Inferior parietal cortex (tissue), 1 donor: ENCODE results near the gene COL6A3.

Experiments
- DNase-seq: peaks from one replicate; pipeline ENCODE4 v3.0.0-alpha.2; 2016; ENCODE audit errors: extremely low spot score

The COL6A3 gene

DNA sequence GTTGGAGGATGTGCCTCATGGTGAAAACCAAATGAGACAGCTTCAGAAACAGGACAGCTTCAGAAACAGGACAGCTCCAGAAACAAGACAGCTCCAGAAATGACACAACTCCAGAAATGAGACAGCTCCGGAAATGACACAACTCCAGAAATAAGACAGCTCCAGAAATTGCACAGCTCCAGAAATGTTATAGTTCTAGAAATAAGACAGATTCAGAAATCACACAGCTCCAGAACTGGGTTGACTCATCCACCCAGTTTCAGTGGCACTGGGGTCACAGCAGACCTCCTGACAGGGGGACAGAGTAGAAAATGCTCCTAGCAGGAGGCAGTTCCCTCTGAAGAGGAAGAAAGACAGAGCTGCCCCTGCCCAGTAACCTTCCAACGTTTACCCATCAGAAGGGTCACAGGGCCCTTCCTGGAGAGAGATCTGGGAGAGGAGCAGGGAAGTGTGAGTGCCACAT lies 26.9 kb upstream of the COL6A3 start:
- no peak for DNase-seq

DNA sequence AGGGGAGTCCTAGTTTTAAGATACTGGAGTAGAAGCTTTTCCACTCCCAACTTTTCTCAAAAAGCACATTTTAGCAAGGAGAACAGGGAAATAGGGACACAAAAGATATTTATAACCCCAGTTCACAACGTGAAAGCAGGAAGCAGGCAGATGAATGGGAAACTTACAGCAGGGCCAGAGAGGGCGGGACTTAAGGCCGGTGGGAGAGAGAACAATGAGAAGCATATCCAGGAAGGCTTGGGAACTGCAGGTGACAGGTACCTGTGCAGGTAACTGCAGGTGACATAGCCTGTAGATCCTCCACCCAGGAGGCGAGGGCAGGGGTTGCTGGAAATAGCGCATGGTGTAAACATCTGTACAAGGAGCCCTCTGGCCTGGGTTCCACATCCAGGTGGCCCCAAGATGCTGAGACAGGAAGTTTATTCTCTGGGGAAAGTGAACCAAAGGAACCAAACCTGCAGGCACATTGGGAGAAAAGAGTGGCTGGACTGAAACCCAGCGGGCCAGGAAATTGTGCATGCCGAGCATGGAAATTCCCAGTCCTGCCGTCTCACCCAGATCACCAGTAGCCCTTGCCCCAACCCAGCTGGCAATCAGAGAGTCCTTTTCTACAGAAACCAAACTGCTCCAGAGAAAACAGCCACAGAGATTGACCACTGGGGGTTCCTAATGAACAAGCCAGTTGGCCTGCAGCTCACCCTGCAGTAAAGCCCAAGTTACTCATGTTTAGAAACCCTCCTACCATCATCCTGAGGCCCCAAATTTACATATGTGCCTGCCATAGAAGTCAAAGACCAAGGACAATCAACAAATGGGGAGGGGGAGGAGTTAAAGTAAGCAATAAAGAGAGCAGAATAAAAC lies 24.3 kb upstream of the COL6A3 start:
- DNase-seq: no peak

- DNase-seq: no peak
Observed at GRCh38 chr2:237437566-237437965, 23.6 kb upstream of the COL6A3 start.

DNA sequence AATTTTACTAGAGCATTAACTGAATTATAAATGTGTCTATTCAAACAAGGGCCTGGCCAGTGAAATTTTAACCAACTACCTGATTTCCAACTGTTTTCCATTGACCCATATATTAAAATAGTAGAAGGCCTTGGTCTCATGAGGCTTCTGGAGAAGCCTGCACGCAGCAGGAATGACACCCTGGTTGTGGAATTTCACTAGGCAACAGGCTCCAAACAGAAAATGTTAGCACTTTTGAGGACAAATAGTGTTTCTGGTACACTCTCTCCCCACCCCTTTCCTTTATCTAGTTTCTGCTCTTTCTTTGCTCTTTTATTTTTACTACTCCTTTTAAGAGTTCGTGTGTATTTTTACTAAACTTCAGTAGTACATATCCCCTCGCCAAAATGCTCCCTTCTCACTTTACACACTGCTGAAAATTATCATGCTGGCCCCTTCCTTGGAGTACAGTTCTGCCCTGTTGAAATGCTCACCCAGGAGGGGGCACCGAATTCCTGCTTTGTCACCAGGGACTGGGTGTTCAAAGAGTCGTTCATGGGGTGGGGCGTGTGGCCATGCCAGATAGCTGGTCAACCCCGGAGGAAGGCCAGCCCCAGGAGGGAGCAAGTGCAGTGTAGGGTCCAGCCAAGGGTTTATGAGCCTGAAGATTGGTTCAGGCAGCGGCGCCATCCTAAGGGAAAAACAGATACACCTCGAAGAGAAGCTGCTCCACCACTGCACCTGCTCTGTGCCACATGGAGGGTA lies 22.1 kb upstream of the COL6A3 start:
- DNase-seq: no peak

- DNase-seq: peak; percentile 34
Observed at GRCh38 chr2:237434866-237435311, 20.9 kb upstream of the COL6A3 start.

DNA sequence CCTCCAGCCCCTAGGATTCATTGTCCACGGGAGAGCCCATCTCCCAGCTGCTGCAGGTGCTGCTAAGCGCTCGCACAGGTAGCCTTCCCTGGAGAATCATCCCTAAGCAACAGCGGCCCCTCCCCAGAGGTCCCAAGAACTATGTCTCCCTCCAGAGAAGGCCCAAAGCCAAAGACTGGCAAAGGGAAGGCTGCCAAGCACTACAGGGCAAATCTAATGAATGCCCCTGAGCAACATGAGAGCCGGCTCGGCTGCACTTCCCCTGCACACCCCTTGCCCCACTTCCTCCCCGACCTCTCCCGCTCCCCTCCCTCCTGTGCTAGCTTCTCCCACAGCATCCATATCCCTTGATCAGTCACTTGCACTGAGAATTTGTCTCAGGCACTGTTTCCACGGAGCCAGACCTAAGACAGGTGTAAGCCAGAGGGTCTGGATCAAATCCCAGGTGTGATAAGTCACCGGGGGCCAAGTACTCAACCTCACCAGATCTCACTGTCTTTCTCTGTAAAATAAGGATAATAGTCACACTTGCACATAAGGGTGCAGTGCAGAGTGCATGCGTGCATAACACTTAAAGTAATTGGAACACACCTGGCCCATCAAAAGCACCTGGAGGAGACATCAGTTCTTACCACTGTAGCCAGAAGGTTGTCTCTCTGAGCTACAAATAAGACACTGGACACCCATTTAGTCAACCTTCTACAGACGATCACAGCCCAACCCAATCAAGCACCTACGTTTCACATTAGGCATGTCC lies 20.1 kb upstream of the COL6A3 start:
- DNase-seq: no peak

DNA sequence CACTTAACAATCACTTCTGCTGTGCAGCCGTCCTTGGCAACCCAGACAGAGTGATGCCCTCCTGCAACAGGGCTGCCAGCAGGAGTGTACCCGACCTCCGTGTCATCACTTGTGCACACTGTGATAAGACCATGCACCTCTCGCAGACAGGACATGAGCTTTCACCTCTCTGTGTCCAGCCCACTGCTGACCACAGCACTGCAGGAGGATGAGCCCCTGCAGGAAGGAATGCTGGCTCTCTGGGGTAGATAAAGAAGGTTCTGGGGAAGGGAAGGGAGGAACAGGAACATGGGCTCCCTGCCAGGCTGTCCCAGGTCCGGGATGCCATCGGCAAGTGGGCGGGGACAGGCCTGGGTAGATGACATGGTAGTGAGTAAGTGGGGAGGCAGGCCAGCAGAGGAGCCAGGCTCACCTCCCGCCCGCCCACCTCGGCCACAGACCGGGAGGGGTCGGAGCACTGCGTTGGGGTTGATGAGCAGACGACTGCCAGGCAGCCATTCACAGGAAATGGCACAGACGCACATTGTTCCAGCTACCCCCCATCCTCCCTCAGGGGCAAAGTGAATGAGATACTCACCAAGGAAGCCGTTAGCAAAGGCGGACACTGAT lies 18.6 kb upstream of the COL6A3 start:
- DNase-seq: no peak

GRCh38 chr2:237431837-237432236 lies 17.9 kb upstream of the COL6A3 start:
- no peak for DNase-seq

GRCh38 chr2:237431372-237431771 lies 17.4 kb upstream of the COL6A3 start:
- DNase-seq: no peak

DNA sequence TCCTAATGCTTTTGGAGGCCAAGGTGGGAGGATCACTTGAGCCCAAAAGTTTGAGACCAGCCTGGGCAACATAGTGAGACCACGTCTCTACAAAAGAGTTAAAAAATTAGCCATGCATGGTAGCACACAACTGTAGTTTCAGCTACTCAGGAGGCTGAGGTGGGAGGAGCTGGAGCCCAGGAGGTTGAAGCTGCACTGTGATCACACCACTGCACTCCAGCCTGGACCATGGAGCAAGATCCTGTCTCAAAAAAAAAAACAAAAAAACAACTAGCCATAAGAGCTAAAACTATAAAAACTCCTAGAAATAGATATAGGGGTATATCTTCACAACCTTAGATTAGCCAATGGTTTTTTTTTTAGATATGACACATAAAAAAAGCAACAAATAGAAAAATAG lies 16.9 kb upstream of the COL6A3 start:
- no peak for DNase-seq

GRCh38 chr2:237429753-237430152 lies 15.8 kb upstream of the COL6A3 start:
- no peak for DNase-seq

- no peak for DNase-seq
Observed at GRCh38 chr2:237427769-237428506, 14.0 kb upstream of the COL6A3 start.

- DNase-seq: no peak
Observed at GRCh38 chr2:237426517-237426916, 12.6 kb upstream of the COL6A3 start.

DNA sequence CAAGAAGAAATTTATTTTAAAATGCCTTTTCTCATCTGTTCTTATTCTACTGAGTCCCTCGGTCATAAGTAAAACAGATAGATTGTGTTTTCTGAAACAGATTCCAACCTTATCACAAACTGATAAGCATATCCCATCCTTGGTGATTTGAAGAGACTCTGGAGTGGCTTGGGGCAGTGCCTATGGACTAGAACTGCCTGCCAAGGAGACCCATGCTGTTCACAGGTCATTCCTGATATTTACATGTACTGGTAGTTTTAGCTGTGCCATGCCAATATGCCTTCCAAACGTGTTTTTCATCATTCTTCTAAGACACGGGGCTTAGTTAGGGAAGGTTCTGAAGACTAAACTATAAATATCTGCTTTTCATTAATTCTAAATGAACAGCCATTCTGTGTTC lies 11.4 kb upstream of the COL6A3 start:
- no peak for DNase-seq

- DNase-seq: no peak
Observed at GRCh38 chr2:237424544-237424943, 10.6 kb upstream of the COL6A3 start.

DNA sequence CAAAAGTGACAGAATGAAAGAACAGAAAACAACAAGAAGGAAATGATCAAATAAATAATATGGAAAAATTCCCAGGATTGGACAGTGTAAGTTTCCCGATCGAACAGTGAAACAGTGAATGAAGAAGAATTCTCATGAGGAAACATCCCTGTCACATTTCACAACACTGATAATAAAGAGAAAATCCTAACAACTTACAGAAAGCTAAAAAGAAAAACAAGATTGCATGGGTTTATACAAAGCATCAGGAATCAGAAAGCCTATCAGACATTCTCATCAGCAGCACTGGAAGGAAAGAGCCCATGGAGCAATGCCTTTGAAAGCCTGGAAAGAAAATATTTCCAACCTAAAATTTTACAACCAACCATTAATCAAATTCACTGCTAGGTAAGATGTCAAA lies 9.9 kb upstream of the COL6A3 start:
- no peak for DNase-seq

GRCh38 chr2:237422309-237422708 lies 8.3 kb upstream of the COL6A3 start:
- DNase-seq: no peak

DNA sequence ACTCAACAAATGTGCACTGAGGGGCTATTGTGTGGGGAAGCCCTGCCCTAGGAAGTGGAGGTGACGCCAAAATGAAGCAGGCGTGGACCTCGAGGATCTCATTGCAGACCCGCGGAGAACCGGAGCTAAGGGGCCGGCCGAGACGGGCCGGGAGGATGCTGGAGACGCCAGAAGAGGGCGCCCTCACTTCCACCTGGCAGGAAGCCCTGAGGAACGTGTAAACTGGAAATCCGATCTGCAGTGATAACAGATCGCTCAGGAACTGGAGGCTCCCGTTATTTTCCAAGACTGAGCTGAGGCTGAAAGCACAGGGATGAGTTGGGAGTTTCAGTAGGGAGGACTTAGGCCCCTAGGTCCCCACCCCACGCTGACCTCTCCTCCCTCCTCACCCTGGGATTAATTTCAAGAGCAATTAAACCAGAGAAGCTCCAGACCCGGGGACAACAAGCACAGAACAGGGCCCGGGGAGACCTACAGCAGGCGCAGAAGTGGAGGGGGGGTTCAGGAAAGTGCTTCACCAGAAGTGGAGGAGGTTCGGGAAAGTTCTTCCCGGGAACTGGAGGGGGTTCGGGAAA lies 7.7 kb upstream of the COL6A3 start:
- DNase-seq: peak; percentile 55

- no peak for DNase-seq
Observed at GRCh38 chr2:237418300-237418699, 4.3 kb upstream of the COL6A3 start.

GRCh38 chr2:237412988-237413776 lies 782 bp downstream of the COL6A3 start:
- no peak for DNase-seq
